Caco-2 (cell line): ENCODE measurements around the gene SNRPD2. TPM values are rescaled to one million over a fixed set of nuclear protein-coding genes. Genes with fewer than 3 reads are reported as not detected.

Experiments
- BruUV-seq: library from RNA; stranded (reverse); fragments of 400-500 nt; replicated peaks from 2 replicates; lab custom pipeline; 2021; lab: Mats Ljungman, UMichigan
- CTCF ChIA-PET: fragments of 300-600 bp; sonication (Branson Sonifier 250); formaldehyde crosslinking; loops from one replicate; lab custom pipeline; 2022; ENCODE audit warnings: antibody characterized with exemption; lab: Charles Lee
- POLR2A ChIA-PET: fragments of 300-600 bp; sonication (Branson Sonifier 250); formaldehyde crosslinking; loops from one replicate; lab custom pipeline; 2022; ENCODE audit warnings: antibody characterized with exemption; lab: Charles Lee
- DNase-seq, 2 experiments: peaks; one replicate each; pipeline versions ENCODE4 v3.0.0 to v3.0.0-alpha.2; 2020 to 2022
- H3K27me3 ChIP-seq: replicated peaks from 2 replicates; pipeline ENCODE4 v1.6.0; 2011; ENCODE audit warnings: low read length; ENCODE audit not compliant: control insufficient read depth, insufficient read depth
- H3K36me3 ChIP-seq: 2 replicates; pipeline ENCODE4 v1.5.1; 2011; ENCODE audit warnings: low read length; ENCODE audit not compliant: control insufficient read depth, insufficient read depth
- H3K4me1 ChIP-seq: fragments of 250-450 bp; sonication (Bioruptor Pico); 2 replicates; pipeline ENCODE4 v1.5.1; 2020; ENCODE audit warnings: mild to moderate bottlenecking
- H3K4me3 ChIP-seq: 2 replicates; pipeline ENCODE4 v1.5.1; 2011; ENCODE audit warnings: low read depth, mild to moderate bottlenecking, control low read depth, low read length
- H3K9me3 ChIP-seq: fragments of 250-450 bp; sonication (Bioruptor Pico); 2 replicates; pipeline ENCODE4 v1.5.1; 2020; ENCODE audit warnings: mild to moderate bottlenecking, moderate library complexity
- H3K27ac Mint-ChIP-seq: one replicate; pipeline ENCODE4 v1.8.0; 2022; ENCODE audit warnings: mixed read lengths; ENCODE audit not compliant: unreplicated experiment
- H3K27me3 Mint-ChIP-seq: one replicate; pipeline ENCODE4 v1.8.0; 2022; ENCODE audit warnings: mixed read lengths; ENCODE audit not compliant: insufficient read depth, unreplicated experiment
- H3K36me3 Mint-ChIP-seq: one replicate; pipeline ENCODE4 v1.8.0; 2022; ENCODE audit warnings: mild to moderate bottlenecking, mixed read lengths; ENCODE audit not compliant: insufficient read depth, unreplicated experiment
- H3K4me1 Mint-ChIP-seq: one replicate; pipeline ENCODE4 v1.8.0; 2022; ENCODE audit warnings: low read depth, mixed read lengths; ENCODE audit not compliant: unreplicated experiment
- H3K4me3 Mint-ChIP-seq: one replicate; pipeline ENCODE4 v1.8.0; 2022; ENCODE audit warnings: mild to moderate bottlenecking, moderate library complexity, mixed read lengths; ENCODE audit not compliant: unreplicated experiment
- H3K9me3 Mint-ChIP-seq: one replicate; pipeline ENCODE4 v1.8.0; 2022; ENCODE audit warnings: mixed read lengths; ENCODE audit not compliant: unreplicated experiment
- intact Hi-C: fragments of 100-400 bp; cut with micrococcal nuclease; formaldehyde crosslinking; loops from one replicate; pipeline ENCODE4 v1.10.0; 2022; ENCODE audit not compliant: unreplicated experiment
- total RNA-seq: library from RNA; stranded (reverse); gene quantifications from 2 replicates; pipeline ENCODE4 v1.2.3, GENCODE V29; 2022
- TF ChIP-seq, protein P1 (sequence below), 2 experiments: fragments of 200-600 bp in 1 of 2; IDR thresholded peaks; 1 replicate in 1 of 2; 2 replicates in 1 of 2; pipeline versions ENCODE4 v1.5.1 to v1.8.0; 2011 to 2022; ENCODE audit warnings: antibody characterized with exemption in 1 of 2, control low read depth in 1 of 2, inconsistent platforms in 1 of 2, low read depth in 1 of 2, low read length in 1 of 2, mild to moderate bottlenecking in 1 of 2, moderate library complexity in 1 of 2; ENCODE audit not compliant: insufficient read depth in 1 of 2, severe bottlenecking in 1 of 2, unreplicated experiment in 1 of 2

The SNRPD2 gene
- total RNA-seq, 1 experiment from 2014 or later, result 579 TPM

- Histone ChIP-seq H3K9me3 (no peaks in the 10 kb centered on the region), H3K4me3 (no peak overlapping the region), H3K4me1 (peaks cover 4% of the 10 kb centered on the region; the same call in 1 of the 2 replicates), H3K36me3 (no peaks in the 10 kb centered on the region), H3K27me3 (no peaks in the 10 kb centered on the region)
- peak; percentile 69 to 71 for DNase-seq
- TF ChIP-seq, protein P1, sequence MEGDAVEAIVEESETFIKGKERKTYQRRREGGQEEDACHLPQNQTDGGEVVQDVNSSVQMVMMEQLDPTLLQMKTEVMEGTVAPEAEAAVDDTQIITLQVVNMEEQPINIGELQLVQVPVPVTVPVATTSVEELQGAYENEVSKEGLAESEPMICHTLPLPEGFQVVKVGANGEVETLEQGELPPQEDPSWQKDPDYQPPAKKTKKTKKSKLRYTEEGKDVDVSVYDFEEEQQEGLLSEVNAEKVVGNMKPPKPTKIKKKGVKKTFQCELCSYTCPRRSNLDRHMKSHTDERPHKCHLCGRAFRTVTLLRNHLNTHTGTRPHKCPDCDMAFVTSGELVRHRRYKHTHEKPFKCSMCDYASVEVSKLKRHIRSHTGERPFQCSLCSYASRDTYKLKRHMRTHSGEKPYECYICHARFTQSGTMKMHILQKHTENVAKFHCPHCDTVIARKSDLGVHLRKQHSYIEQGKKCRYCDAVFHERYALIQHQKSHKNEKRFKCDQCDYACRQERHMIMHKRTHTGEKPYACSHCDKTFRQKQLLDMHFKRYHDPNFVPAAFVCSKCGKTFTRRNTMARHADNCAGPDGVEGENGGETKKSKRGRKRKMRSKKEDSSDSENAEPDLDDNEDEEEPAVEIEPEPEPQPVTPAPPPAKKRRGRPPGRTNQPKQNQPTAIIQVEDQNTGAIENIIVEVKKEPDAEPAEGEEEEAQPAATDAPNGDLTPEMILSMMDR (IDR thresholded peaks at IDR 0.05; ENCODE audit: insufficient read depth in 1 of 2, low read depth in 1 of 2, low read length in 1 of 2, severe bottlenecking in 1 of 2, unreplicated experiment in 1 of 2), result no peak
- CTCF ChIA-PET, result interaction anchor here (1.0 to 1.9 kb wide), 2 partner anchors 16 to 20 kb away, joined by 5 to 10 read pairs; no protein-coding TSS in a partner anchor
- peaks cover 4% of the 10 kb centered on the region for H3K36me3 Mint-ChIP-seq
- intact Hi-C loops, result no loop called here
- no peak overlapping the region for H3K27ac Mint-ChIP-seq
- peaks cover 20% of the 10 kb centered on the region for H3K4me1 Mint-ChIP-seq
- H3K9me3 Mint-ChIP-seq, result no peaks in the 10 kb centered on the region
- POLR2A ChIA-PET, result no interaction called here
- BruUV-seq, result no TSS peak
- peak overlapping the region; percentile 40 for H3K4me3 Mint-ChIP-seq
- H3K27me3 Mint-ChIP-seq, result no peaks in the 10 kb centered on the region
These were observed 34.1 kb downstream of the SNRPD2 start for GRCh38 chr19:45657520-45658167.

GRCh38 chr19:45655073-45655472 lies 36.7 kb downstream of the SNRPD2 start:
- H3K4me1 ChIP-seq, result peaks cover 4% of the 10 kb centered on the region; the same call in 1 of the 2 replicates
- Mint-ChIP-seq H3K4me3 (no peak overlapping the region), H3K36me3 (peaks cover 4% of the 10 kb centered on the region), H3K27ac (no peak overlapping the region), H3K4me1 (peaks cover 14% of the 10 kb centered on the region), H3K9me3 (no peaks in the 10 kb centered on the region), H3K27me3 (no peaks in the 10 kb centered on the region)
- CTCF ChIA-PET, result no interaction called here
- DNase-seq, result no peak
- TF ChIP-seq, protein P1 (IDR thresholded peaks at IDR 0.05; ENCODE audit: insufficient read depth in 1 of 2, low read depth in 1 of 2, low read length in 1 of 2, severe bottlenecking in 1 of 2, unreplicated experiment in 1 of 2), result no peak
- no peak overlapping the region for H3K4me3 ChIP-seq
- H3K27me3 ChIP-seq, result no peaks in the 10 kb centered on the region
- H3K36me3 ChIP-seq, result no peaks in the 10 kb centered on the region
- intact Hi-C loops, result no loop called here
- no TSS peak for BruUV-seq
- POLR2A ChIA-PET, result no interaction called here
- H3K9me3 ChIP-seq, result no peaks in the 10 kb centered on the region

GRCh38 chr19:45653634-45654033 lies 38.1 kb downstream of the SNRPD2 start:
- Histone ChIP-seq H3K9me3 (no peaks in the 10 kb centered on the region), H3K36me3 (no peaks in the 10 kb centered on the region), H3K4me3 (no peak overlapping the region), H3K4me1 (peaks cover 4% of the 10 kb centered on the region; the same call in 1 of the 2 replicates), H3K27me3 (no peaks in the 10 kb centered on the region)
- TF ChIP-seq, protein P1 (IDR thresholded peaks at IDR 0.05; ENCODE audit: insufficient read depth in 1 of 2, low read depth in 1 of 2, low read length in 1 of 2, severe bottlenecking in 1 of 2, unreplicated experiment in 1 of 2), result no peak
- Mint-ChIP-seq H3K27ac (no peak overlapping the region), H3K27me3 (no peaks in the 10 kb centered on the region), H3K4me3 (no peak overlapping the region), H3K4me1 (peaks cover 3% of the 10 kb centered on the region), H3K36me3 (peaks cover 4% of the 10 kb centered on the region), H3K9me3 (no peaks in the 10 kb centered on the region)
- intact Hi-C loops, result no loop called here
- no TSS peak for BruUV-seq
- ChIA-PET CTCF (interaction anchor here (0.9 to 1.4 kb wide), 2 partner anchors 12 to 14 kb away, joined by 3 to 5 read pairs; partner anchors contain the start of gene EML2), POLR2A (no interaction called here)
- DNase-seq, result no peak
